GM12891 (cell line): ENCODE measurements around the gene PXDC1.
"Not testable (repeated sequence)": the region's sequence is repeated elsewhere in the genome, so short reads cannot be mapped to it uniquely, and the experiment has no call there.

Experiments
- DNase-seq: peaks from one replicate; pipeline ENCODE4 v3.0.0; 2011; ENCODE audit warnings: low spot score; ENCODE audit not compliant: insufficient read length
- FAIRE-seq: peaks from 2 replicates; lab custom pipeline; 2011; peaks lifted over from hg19 to GRCh38; lab: Jason Lieb, UNC
- PAX5 ChIP-seq: IDR thresholded peaks from 2 replicates; pipeline ENCODE4 v1.6.1; 2011; ENCODE audit warnings: low read length, moderate library complexity, mild to moderate bottlenecking; ENCODE audit not compliant: insufficient read depth, severe bottlenecking
- POLR2A ChIP-seq: IDR thresholded peaks from 2 replicates; pipeline ENCODE4 v1.6.1; 2011; ENCODE audit warnings: low read depth, low read length, control low read depth
- POLR2AphosphoS5 ChIP-seq: IDR thresholded peaks from 2 replicates; pipeline ENCODE4 v1.6.1; 2011; ENCODE audit warnings: low read depth, low read length, control low read depth
- POU2F2 ChIP-seq: IDR thresholded peaks from 2 replicates; pipeline ENCODE4 v1.6.1; 2011; ENCODE audit warnings: low read depth, mild to moderate bottlenecking, control low read depth, low read length, moderate library complexity
- SPI1 ChIP-seq: IDR thresholded peaks from 2 replicates; pipeline ENCODE4 v1.6.1; 2011; ENCODE audit warnings: low read depth, low read length, control low read depth
- TAF1 ChIP-seq: IDR thresholded peaks from 2 replicates; pipeline ENCODE4 v1.6.1; 2011; ENCODE audit warnings: low read depth, low read length, control low read depth

Gene PXDC1

GRCh38 chr6:3687847-3688246 is 63.7 kb downstream of the PXDC1 start:
- no peak for FAIRE-seq
- no peak for DNase-seq
- TF ChIP-seq SPI1 (no peak), TAF1 (no peak)

GRCh38 chr6:3683331-3683730 is 68.2 kb downstream of the PXDC1 start:
- DNase-seq (no peak), FAIRE-seq (no peak)
- TF ChIP-seq POLR2AphosphoS5 (no peak), PAX5 (no peak), POLR2A (no peak), TAF1 (no peak), POU2F2 (no peak), SPI1 (no peak)

- TF ChIP-seq POLR2A: no peak
- no peak for TF ChIP-seq POLR2AphosphoS5
- no peak for TF ChIP-seq TAF1
- no peak for TF ChIP-seq POU2F2
- TF ChIP-seq SPI1: no peak
- TF ChIP-seq PAX5: no peak
- no peak for FAIRE-seq
- no peak for DNase-seq
Observed at GRCh38 chr6:3678946-3679345, 72.6 kb downstream of the PXDC1 start.

GRCh38 chr6:3677751-3678150 is 73.8 kb downstream of the PXDC1 start:
- not testable (repeated sequence) for DNase-seq, FAIRE-seq

GRCh38 chr6:3677351-3677750 is 74.2 kb downstream of the PXDC1 start:
- not testable (repeated sequence) for DNase-seq, FAIRE-seq
